HCT116 (cell line): ENCODE measurements around the gene GRIK2.

Experiments used
- EZH2 ChIP-seq: fragments of 200-600 bp; sonication (generic); IDR thresholded peaks from 2 replicates; pipeline ENCODE4 v1.6.1; 2017; ENCODE audit warnings: antibody characterized with exemption, mixed run types
- POLR2A ChIP-seq: IDR thresholded peaks from 2 replicates; pipeline ENCODE4 v1.7.0; 2011; ENCODE audit warnings: borderline replicate concordance; ENCODE audit not compliant: insufficient read depth, insufficient read length; ENCODE audit errors: extremely low read depth
- POLR2AphosphoS5 ChIP-seq: IDR thresholded peaks from 2 replicates; pipeline ENCODE4 v1.6.1; 2011; ENCODE audit warnings: mild to moderate bottlenecking, low read depth, low read length, moderate library complexity
- SP1 ChIP-seq: IDR thresholded peaks from 2 replicates; pipeline ENCODE4 v1.6.1; 2012; ENCODE audit warnings: low read depth
- SRF ChIP-seq: IDR thresholded peaks from 2 replicates; pipeline ENCODE4 v1.6.1; 2012; ENCODE audit warnings: low read depth
- ZNF274 ChIP-seq: fragments of 200-500 bp; sonication (Bioruptor generic); IDR thresholded peaks from 2 replicates; pipeline ENCODE4 v1.6.1; 2014; ENCODE audit warnings: mild to moderate bottlenecking, low read depth, low read length, inconsistent platforms
- TF ChIP-seq, protein P1 (sequence below), 3 experiments: fragments of 200-600 bp in 1 of 3; sonication (generic) in 1 of 3; IDR thresholded peaks in 2 of 3; conservative IDR thresholded peaks in 1 of 3; 2 replicates each; pipeline ENCODE4 v1.5.1; 2012 to 2017; ENCODE audit warnings: low read depth in 2 of 3, low read length in 2 of 3, antibody characterized with exemption in 1 of 3, borderline replicate concordance in 1 of 3, control low read depth in 1 of 3, mild to moderate bottlenecking in 1 of 3, mixed read lengths in 1 of 3, mixed run types in 1 of 3, moderate library complexity in 1 of 3; ENCODE audit not compliant: insufficient read depth in 1 of 3
- TF ChIP-seq, protein P2 (sequence below): IDR thresholded peaks from 2 replicates; pipeline ENCODE4 v1.6.1; 2012

DNA sequence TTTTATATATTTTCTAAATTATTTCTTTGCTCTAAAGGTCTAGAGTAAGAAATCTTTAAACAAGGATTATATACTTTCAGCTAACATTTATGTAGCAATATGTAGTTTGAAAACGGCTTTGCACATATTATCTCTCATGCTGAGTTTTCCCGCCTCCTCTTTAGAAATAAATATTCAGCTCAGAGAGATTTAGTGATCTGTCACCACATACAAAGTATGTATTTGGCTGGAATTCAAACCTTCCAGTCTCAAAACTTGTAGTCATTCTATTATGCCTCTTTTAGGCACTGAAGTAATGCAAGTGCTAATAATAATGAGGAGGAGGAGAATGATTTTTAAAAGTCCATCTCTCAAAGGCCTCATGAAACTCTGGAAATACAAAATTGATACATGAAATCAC is 525.0 kb downstream of the GRIK2 start:
- TF ChIP-seq POLR2AphosphoS5 (no peak), POLR2A (no peak), EZH2 (no peak), SRF (no peak), ZNF274 (no peak), SP1 (no peak)
- TF ChIP-seq, protein P1, sequence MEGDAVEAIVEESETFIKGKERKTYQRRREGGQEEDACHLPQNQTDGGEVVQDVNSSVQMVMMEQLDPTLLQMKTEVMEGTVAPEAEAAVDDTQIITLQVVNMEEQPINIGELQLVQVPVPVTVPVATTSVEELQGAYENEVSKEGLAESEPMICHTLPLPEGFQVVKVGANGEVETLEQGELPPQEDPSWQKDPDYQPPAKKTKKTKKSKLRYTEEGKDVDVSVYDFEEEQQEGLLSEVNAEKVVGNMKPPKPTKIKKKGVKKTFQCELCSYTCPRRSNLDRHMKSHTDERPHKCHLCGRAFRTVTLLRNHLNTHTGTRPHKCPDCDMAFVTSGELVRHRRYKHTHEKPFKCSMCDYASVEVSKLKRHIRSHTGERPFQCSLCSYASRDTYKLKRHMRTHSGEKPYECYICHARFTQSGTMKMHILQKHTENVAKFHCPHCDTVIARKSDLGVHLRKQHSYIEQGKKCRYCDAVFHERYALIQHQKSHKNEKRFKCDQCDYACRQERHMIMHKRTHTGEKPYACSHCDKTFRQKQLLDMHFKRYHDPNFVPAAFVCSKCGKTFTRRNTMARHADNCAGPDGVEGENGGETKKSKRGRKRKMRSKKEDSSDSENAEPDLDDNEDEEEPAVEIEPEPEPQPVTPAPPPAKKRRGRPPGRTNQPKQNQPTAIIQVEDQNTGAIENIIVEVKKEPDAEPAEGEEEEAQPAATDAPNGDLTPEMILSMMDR (IDR thresholded peaks at IDR 0.05 in 2 of 3, conservative IDR thresholded peaks at IDR 0.05 in 1 of 3; ENCODE audit: borderline replicate concordance in 1 of 3, insufficient read depth in 1 of 3, low read depth in 2 of 3, low read length in 2 of 3) = no peak
- TF ChIP-seq, protein P2, sequence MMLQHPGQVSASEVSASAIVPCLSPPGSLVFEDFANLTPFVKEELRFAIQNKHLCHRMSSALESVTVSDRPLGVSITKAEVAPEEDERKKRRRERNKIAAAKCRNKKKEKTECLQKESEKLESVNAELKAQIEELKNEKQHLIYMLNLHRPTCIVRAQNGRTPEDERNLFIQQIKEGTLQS = no peak
